KMS-11 (cell line): ENCODE measurements around the gene PDE8A.

Experiments
- H2AFZ ChIP-seq: fragments of 200-600 bp; sonication (generic); 2 replicates; pipeline ENCODE4 v1.6.1; 2016; ENCODE audit warnings: antibody characterized with exemption, mixed run types, low read depth
- H3K27ac ChIP-seq: fragments of 200-600 bp; sonication (generic); 2 replicates; pipeline ENCODE4 v1.6.1; 2016; ENCODE audit warnings: mild to moderate bottlenecking, mixed run types
- H3K27me3 ChIP-seq: fragments of 200-600 bp; sonication (generic); 2 replicates; pipeline ENCODE4 v1.6.1; 2017; ENCODE audit warnings: mild to moderate bottlenecking, low read depth, mixed run types, moderate library complexity; ENCODE audit not compliant: insufficient read depth
- H3K36me3 ChIP-seq: fragments of 200-600 bp; sonication (generic); 2 replicates; pipeline ENCODE4 v1.6.1; 2017; ENCODE audit warnings: mild to moderate bottlenecking, mixed run types; ENCODE audit not compliant: insufficient read depth
- H3K4me1 ChIP-seq: fragments of 200-600 bp; sonication (generic); 2 replicates; pipeline ENCODE4 v1.6.1; 2016; ENCODE audit warnings: mild to moderate bottlenecking, low read depth, mixed run types; ENCODE audit not compliant: poor library complexity, severe bottlenecking
- H3K4me2 ChIP-seq: fragments of 200-600 bp; sonication (generic); 2 replicates; pipeline ENCODE4 v1.7.0; 2016; ENCODE audit warnings: mild to moderate bottlenecking, mixed run types
- H3K4me3 ChIP-seq: fragments of 200-600 bp; sonication (generic); IDR thresholded peaks from 2 replicates; pipeline ENCODE4 v1.6.1; 2017; ENCODE audit warnings: low read depth, low read length, mixed read lengths; ENCODE audit not compliant: insufficient read depth
- H3K79me2 ChIP-seq: fragments of 200-600 bp; sonication (generic); 2 replicates; pipeline ENCODE4 v1.6.1; 2016; ENCODE audit warnings: low read depth, mixed run types; ENCODE audit not compliant: insufficient read depth
- H3K9ac ChIP-seq: fragments of 200-600 bp; sonication (generic); 2 replicates; pipeline ENCODE4 v1.6.1; 2016; ENCODE audit warnings: mild to moderate bottlenecking, mixed run types
- H4K20me1 ChIP-seq: fragments of 200-600 bp; sonication (generic); 2 replicates; pipeline ENCODE4 v1.6.1; 2016; ENCODE audit warnings: mild to moderate bottlenecking, mixed run types; ENCODE audit not compliant: insufficient read depth
- TF ChIP-seq, protein P1 (sequence below): fragments of 200-600 bp; sonication (generic); conservative IDR thresholded peaks from 2 replicates; pipeline ENCODE4 v1.6.1; 2017; ENCODE audit warnings: low read depth, mild to moderate bottlenecking, antibody characterized with exemption, low read length, moderate library complexity, mixed read lengths

The PDE8A gene

DNA sequence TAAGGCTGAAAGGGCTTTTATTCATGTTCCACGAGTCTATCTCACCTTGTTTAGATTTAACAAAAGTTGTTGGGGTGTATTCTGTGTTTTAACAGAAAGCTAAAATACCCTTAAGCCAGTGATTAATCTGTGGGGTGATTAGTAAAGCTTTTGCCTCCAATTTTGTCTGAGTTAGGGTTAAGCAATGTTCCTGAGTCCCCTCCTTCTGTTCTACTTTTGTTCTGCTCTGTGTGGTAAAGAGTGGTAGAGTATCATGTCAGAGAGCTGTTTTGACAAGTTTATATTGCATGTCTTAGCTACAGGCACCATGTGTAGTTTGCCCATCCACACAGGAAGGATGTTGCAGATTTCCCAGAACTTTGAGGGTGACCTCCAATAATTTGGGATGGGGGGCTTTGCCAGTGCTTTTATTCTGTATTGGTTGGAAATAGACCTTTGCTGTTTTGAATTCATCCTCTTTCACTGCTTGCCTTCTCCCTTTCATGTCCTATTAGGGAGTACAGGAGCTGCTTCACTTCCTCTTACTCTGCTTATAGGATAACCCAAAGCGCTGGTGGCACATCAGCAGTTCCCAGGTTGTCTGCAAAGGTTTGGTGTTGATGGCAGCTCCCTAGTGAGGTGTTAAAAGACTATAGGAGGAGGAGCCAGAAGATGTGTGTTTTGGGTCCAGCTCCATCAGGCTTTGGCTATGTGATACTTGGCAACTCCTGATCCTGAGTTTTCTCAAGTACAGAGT is 7.4 kb downstream of the PDE8A start:
- Histone ChIP-seq H3K4me2 (no peak overlapping the region), H3K27me3 (no peaks in the 10 kb centered on the region), H3K4me3 (no peak overlapping the region), H3K36me3 (no peaks in the 10 kb centered on the region), H4K20me1 (no peaks in the 10 kb centered on the region), H3K9ac (no peak overlapping the region), H2AFZ (no peak overlapping the region), H3K27ac (no peak overlapping the region), H3K79me2 (peaks cover 4% of the 10 kb centered on the region; the same call in 1 of the 2 replicates), H3K4me1 (peaks cover 8% of the 10 kb centered on the region)
- TF ChIP-seq, protein P1, sequence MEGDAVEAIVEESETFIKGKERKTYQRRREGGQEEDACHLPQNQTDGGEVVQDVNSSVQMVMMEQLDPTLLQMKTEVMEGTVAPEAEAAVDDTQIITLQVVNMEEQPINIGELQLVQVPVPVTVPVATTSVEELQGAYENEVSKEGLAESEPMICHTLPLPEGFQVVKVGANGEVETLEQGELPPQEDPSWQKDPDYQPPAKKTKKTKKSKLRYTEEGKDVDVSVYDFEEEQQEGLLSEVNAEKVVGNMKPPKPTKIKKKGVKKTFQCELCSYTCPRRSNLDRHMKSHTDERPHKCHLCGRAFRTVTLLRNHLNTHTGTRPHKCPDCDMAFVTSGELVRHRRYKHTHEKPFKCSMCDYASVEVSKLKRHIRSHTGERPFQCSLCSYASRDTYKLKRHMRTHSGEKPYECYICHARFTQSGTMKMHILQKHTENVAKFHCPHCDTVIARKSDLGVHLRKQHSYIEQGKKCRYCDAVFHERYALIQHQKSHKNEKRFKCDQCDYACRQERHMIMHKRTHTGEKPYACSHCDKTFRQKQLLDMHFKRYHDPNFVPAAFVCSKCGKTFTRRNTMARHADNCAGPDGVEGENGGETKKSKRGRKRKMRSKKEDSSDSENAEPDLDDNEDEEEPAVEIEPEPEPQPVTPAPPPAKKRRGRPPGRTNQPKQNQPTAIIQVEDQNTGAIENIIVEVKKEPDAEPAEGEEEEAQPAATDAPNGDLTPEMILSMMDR = no peak

DNA sequence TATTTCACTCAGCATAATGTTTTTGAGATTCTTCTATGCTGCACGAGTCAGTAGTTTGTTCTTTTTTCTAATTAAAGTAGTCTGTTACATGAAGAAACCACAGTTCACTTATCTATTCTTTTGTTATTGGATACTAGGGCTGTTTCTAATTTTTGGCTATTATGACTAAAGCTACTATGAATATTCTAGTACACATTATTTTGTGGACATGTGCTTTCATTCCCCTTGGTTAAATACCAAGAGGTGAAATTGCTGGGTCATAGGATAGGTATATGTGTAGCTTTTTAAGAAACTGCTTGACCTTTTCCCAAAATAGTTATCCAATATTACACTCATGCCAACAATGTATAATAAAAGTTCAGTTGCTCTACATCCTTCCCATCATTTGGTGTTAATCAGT is 8.9 kb downstream of the PDE8A start:
- no peaks in the 10 kb centered on the region for H3K27me3 ChIP-seq
- H3K4me2 ChIP-seq = no peak overlapping the region
- H3K27ac ChIP-seq = no peak overlapping the region
- H4K20me1 ChIP-seq = no peaks in the 10 kb centered on the region
- no peak overlapping the region for H2AFZ ChIP-seq
- TF ChIP-seq, protein P1 = no peak
- peaks cover 11% of the 10 kb centered on the region for H3K4me1 ChIP-seq
- no peak overlapping the region for H3K9ac ChIP-seq
- no peaks in the 10 kb centered on the region for H3K36me3 ChIP-seq
- no peak overlapping the region for H3K4me3 ChIP-seq
- H3K79me2 ChIP-seq = peaks cover 4% of the 10 kb centered on the region; the same call in 1 of the 2 replicates

DNA sequence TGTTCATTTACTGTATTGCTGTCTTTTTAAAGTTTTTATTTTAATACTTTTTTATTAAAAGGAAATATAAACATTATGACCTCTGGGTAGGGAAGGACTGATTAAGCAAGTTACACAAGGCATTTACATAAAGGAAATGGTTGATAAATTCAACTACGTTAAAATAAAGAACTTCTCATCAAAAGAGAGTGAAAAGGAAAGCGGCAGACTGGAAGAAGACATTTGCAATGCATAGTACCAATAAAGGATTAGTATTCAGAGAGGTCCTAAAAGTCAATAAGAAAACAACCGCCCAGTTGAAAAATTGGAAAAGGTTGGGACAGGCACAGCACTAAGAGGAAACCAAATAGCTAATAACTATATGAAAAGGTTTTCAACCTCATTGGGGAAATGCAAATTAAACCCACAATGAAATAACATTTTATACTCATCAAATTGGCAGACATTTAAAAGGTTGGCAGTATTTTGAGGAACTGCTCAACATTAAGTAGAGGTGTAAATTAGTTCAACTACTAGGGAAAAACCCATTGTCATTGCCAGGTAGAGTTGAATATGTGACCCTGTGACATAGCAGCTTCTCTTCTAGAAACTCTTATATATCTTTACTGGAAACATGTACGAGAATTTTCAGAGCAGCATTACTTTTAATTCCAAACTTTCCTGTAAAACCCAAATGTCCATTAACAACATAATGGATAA is 9.5 kb downstream of the PDE8A start:
- H2AFZ ChIP-seq = no peak overlapping the region
- no peaks in the 10 kb centered on the region for H3K36me3 ChIP-seq
- H3K4me2 ChIP-seq = no peak overlapping the region
- TF ChIP-seq, protein P1 = no peak
- H3K4me1 ChIP-seq = peaks cover 17% of the 10 kb centered on the region
- H4K20me1 ChIP-seq = no peaks in the 10 kb centered on the region
- H3K27ac ChIP-seq = no peak overlapping the region
- H3K27me3 ChIP-seq = no peaks in the 10 kb centered on the region
- no peak overlapping the region for H3K9ac ChIP-seq
- peaks cover 4% of the 10 kb centered on the region; the same call in 1 of the 2 replicates for H3K79me2 ChIP-seq
- H3K4me3 ChIP-seq = no peak overlapping the region

DNA sequence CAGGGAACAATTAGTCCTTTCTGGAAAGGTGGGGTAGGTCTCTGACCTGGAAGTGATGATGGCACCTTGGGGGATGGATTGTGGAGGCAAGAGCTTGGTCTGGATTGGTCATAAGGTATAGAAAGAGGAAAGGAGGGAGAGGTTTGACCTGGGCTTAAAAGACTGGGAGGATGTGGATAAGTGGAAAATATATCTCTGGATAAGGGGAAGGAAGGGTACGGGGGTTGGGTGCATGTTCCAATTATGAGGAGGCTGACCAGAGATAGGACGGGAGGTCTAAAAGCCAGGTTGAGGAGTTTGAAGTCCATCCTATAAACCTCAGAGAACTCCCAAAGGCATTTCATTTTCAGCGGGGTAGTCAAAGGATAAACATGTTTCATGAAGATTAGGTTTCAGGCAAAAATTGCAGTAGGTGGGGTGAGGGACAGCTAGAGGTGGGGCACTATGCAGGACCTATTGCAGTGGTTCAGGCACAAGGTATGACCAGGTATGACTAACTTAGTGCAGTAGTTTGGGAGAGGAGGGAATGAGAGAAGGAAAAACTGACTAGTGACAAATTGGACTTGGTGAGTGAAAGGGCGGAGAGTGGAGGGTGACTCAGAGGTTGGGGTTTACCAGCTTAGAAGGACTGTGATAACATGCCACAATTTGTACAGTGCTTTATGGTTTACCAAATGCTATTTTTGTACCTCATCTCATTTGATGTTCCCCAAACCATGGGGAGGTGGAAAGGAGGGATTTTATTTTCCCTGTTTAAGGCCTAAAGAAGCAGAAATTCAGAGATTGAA is 10.7 kb downstream of the PDE8A start:
- Histone ChIP-seq H3K27ac (no peak overlapping the region), H3K79me2 (no peaks in the 10 kb centered on the region; the same call in 1 of the 2 replicates), H3K4me3 (no peak overlapping the region), H3K27me3 (no peaks in the 10 kb centered on the region), H3K4me2 (no peak overlapping the region), H3K36me3 (no peaks in the 10 kb centered on the region), H3K4me1 (peaks cover 19% of the 10 kb centered on the region), H2AFZ (no peak overlapping the region), H4K20me1 (no peaks in the 10 kb centered on the region), H3K9ac (no peak overlapping the region)
- TF ChIP-seq, protein P1 = no peak
